Aorta (tissue), 5 donors: ENCODE data around the gene ANLN. TPM values are rescaled to one million over a fixed set of nuclear protein-coding genes. Genes with fewer than 3 reads are reported as not detected.

Experiments used
- ATAC-seq: fragments of 200-7000 bp; cut with Tn5 transposase; one replicate; pipeline ENCODE4 v1.9.1; 2022; ENCODE audit warnings: moderate library complexity; ENCODE audit not compliant: low FRiP score
- DNase-seq, 2 donors: peaks; one replicate each; pipeline ENCODE4 v3.0.0-alpha.2; 2020
- H3K27ac ChIP-seq, 2 donors: one replicate each; pipeline ENCODE4 v1.5.1; 2013; ENCODE audit warnings: low read length in 2 of 2, mild to moderate bottlenecking in 2 of 2, moderate library complexity in 2 of 2, control low read depth in 1 of 2, inconsistent platforms in 1 of 2, low read depth in 1 of 2
- H3K27me3 ChIP-seq, 2 donors: one replicate each; pipeline ENCODE4 v1.6.1; 2013; ENCODE audit warnings: control low read depth in 1 of 2, low read length in 1 of 2, mild to moderate bottlenecking in 1 of 2, moderate library complexity in 1 of 2; ENCODE audit not compliant: insufficient read depth in 2 of 2, control insufficient read depth in 1 of 2
- H3K36me3 ChIP-seq, 2 donors: one replicate each; pipeline ENCODE4 v1.6.1; 2013; ENCODE audit warnings: control low read depth in 1 of 2, low read length in 1 of 2, mild to moderate bottlenecking in 1 of 2; ENCODE audit not compliant: insufficient read depth in 2 of 2, control insufficient read depth in 1 of 2
- H3K4me1 ChIP-seq, 2 donors: one replicate each; pipeline ENCODE4 v1.6.1; 2013; ENCODE audit warnings: low read length in 2 of 2, control low read depth in 1 of 2, mild to moderate bottlenecking in 1 of 2, moderate library complexity in 1 of 2; ENCODE audit not compliant: insufficient read depth in 2 of 2, control insufficient read depth in 1 of 2
- H3K4me3 ChIP-seq, 2 donors: one replicate each; pipeline ENCODE4 v1.5.1; 2013; ENCODE audit warnings: low read length in 2 of 2, control low read depth in 1 of 2, mild to moderate bottlenecking in 1 of 2
- H3K9me3 ChIP-seq: one replicate; pipeline ENCODE4 v1.6.1; 2013; ENCODE audit warnings: mild to moderate bottlenecking, low read length; ENCODE audit not compliant: control insufficient read depth
- WGBS, 2 donors: extraction: QIAGEN DNeasy Blood & Tissue Kit; methylation state at CpG; one replicate each; pipeline ENCODE4 v1.1.7; 2013; 5-methylcytosine and 5-hydroxymethylcytosine counted together
- intact Hi-C, 2 donors: fragments of 100-400 bp; cut with DNase I; formaldehyde crosslinking; loops; one replicate each; pipeline versions ENCODE4 v1.14.2 to v1.15.0; 2022
- long read RNA-seq, 2 donors: library from polyadenylated mRNA; unstranded; transcript quantifications; one replicate each; pipeline ENCODE4 v2.0.0, GENCODE V29; 2020 to 2021
- polyA plus RNA-seq, 2 donors: library from polyadenylated mRNA; stranded (reverse); fragments of 200-250 nt; gene quantifications; one replicate each; pipeline ENCODE4 v1.2.3, GENCODE V29; 2013
- total RNA-seq, 2 donors: library from RNA; stranded (reverse); fragmentation: NEBNext Ultra II Directional; extraction: Animal tissue kit (Norgen Biotek cat#: 25700); gene quantifications; one replicate each; pipeline ENCODE4 v1.2.1, GENCODE V29; 2021
- donor health status: healthy with polysubstance abuse.
- donor health status: Bipolar disorder and iron deficiency.
- donor health status: DM: no; HTN: no; CAD: no.
- donor health status: DM: no; HTN: no; CAD: no.
- donor health status: DM: yes; HTN: yes; CAD: no.

The ANLN gene
- 1 to 10 TPM; 1.9 to 3.8 TPM for total RNA-seq
- polyA plus RNA-seq: 1 to 10 TPM; 2.3 to 3.3 TPM
- long read RNA-seq, donor 1: 0 reads
- long read RNA-seq, donor 2: 0 reads

DNA sequence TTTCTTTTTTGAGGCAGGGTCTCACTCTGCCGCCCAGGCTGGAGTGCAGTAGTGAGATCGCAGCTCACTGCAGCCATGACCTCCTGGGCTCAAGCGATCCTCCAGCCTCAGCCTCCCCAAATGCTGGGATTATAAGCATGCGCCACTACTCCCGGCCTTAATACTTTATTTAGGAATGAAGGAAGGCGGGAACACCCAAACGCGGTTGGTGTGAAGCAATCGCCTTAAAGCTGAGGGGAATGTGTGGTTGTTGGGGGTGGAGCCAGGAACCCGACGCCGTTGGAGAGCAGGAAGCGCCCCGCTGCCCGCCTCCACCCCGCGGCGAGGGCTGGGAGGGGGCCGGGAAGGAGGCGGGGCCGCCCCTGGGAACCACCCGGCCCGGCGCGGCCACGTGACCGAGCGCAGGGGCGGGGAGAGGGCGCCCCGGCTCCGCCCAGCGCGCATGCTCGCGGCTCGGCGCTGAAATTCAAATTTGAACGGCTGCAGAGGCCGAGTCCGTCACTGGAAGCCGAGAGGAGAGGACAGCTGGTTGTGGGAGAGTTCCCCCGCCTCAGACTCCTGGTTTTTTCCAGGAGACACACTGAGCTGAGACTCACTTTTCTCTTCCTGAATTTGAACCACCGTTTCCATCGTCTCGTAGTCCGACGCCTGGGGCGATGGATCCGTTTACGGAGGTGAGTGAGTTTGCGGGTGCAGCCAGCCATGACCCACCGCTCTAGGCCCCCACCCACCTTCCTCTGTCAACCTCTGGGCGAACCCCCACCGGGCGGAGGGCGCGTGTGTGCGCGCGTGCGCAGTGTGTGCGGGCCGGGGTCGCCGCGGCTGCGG is at the start of gene ANLN:
ANLN (plus strand) TSS at position 492 of the 828 bp plus-strand sequence; CDS start at position 657, 165 bp downstream.
- intact Hi-C loops: loop anchor here in 1 of 2 donors (2.0 kb wide), 1 partner anchor 23 kb away; a partner anchor contains a TSS
- WGBS, 2 donors: 3 to 4% methylated on average over 56 to 68 of the region's 68 CpGs
- H3K27me3 ChIP-seq: no peaks in the 10 kb centered on the region
- no peaks in the 10 kb centered on the region for H3K9me3 ChIP-seq
- ATAC-seq: peak; percentile 100
- H3K4me1 ChIP-seq: no peaks in the 10 kb centered on the region
- peak; percentile 97 for DNase-seq
- no peaks in the 10 kb centered on the region for H3K36me3 ChIP-seq
- H3K4me3 ChIP-seq: peak within 1 kb of the TSS; percentile 49 to 53
- peak within 1 kb of the TSS in 1 of 2 donors; percentile 86 for H3K27ac ChIP-seq

DNA sequence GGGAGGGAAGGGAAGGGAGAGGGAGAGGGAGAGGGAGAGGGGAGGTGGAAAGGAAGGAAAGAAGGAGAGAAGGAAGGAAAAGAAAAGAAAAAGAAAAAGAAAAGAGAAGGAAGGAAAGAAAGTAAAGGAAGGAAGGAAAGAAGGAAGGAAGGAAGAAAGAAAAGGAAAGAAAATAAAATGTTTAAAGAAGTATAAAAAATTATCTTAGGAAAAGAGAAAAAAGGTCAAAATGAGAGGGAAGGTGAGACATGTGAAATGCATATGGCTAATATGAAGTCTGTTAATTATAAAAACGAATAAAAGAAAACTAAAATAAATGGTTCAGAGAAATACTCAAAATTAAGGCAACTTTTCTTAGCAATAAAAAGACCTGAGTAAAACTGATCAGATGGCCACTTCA is 46.1 kb upstream of the ANLN start:
- Histone ChIP-seq H3K4me3 (no peak overlapping the region), H3K4me1 (no peaks in the 10 kb centered on the region), H3K27me3 (no peaks in the 10 kb centered on the region), H3K9me3 (no peaks in the 10 kb centered on the region), H3K27ac (no peak overlapping the region), H3K36me3 (peaks cover 0 to 2% of the 10 kb centered on the region in 2 donors)
- DNase-seq: no peak
- 84 to 96% methylated on average over 1 of the region's 1 CpG for WGBS, 2 donors
- ATAC-seq: no peak
- intact Hi-C loops: no loop called here

- H3K9me3 ChIP-seq: no peaks in the 10 kb centered on the region
- ATAC-seq: no peak
- no peak overlapping the region for H3K27ac ChIP-seq
- no peaks in the 10 kb centered on the region for H3K4me1 ChIP-seq
- intact Hi-C loops: no loop called here
- no peak overlapping the region for H3K4me3 ChIP-seq
- no peaks in the 10 kb centered on the region for H3K27me3 ChIP-seq
- DNase-seq: no peak
- H3K36me3 ChIP-seq: peaks cover 0 to 2% of the 10 kb centered on the region in 2 donors
- 76 to 84% methylated on average over 2 of the region's 2 CpGs for WGBS, 2 donors
Measured at GRCh38 chr7:36344622-36345021, 45.0 kb upstream of the ANLN start.

DNA sequence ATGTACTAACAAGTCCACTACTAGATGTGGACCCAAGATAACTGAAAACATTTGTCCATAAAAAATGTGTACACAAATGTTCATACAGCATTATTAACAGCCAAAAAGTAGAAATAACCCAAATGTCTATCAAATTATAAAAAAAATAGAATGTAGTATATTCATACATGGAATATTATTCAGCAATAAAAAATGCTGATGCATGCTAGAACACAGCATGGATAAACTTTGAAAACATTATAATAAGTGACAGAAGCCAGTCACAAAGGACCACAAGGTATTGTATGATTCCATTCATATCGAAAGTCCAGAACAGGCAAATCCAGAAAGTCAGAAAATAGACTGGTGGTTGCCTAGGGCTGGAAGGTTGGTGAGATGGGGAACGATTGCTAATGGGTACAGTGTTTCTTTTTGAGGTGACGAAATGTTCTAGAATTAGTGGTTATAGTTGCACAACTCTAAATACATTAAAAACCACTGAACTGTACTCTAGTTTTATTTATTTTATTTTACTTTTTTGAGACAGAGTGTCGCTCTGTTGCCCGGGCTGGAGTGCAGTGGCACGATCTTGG is 43.3 kb upstream of the ANLN start:
- Histone ChIP-seq H3K4me1 (no peaks in the 10 kb centered on the region), H3K27me3 (no peaks in the 10 kb centered on the region), H3K4me3 (no peak overlapping the region), H3K9me3 (no peaks in the 10 kb centered on the region), H3K27ac (no peak overlapping the region), H3K36me3 (peaks cover 0 to 2% of the 10 kb centered on the region in 2 donors)
- ATAC-seq: no peak
- WGBS, 2 donors: 93 to 94% methylated on average over 6 of the region's 6 CpGs
- no peak for DNase-seq
- intact Hi-C loops: no loop called here

DNA sequence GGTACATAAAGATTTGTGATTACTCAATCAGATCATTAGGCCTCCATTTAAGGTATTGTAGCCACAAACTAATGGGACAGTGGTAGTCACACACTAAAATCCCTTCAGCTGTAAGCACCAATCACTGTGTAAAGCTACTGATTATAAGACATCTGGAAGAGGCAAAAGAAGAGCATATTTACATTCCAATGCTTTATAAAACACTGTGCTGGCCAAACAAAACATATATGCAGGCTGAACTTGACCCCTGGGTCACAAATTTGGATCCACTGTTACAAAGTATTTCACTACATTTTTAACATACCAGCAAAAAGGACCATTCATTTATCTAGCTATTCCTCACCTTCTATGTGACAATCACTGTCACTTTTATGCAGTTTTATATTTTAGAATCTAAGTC is 41.4 kb upstream of the ANLN start:
- H3K36me3 ChIP-seq: no peaks in the 10 kb centered on the region
- intact Hi-C loops: no loop called here
- no peak for ATAC-seq

GRCh38 chr7:36348771-36349170 is 40.9 kb upstream of the ANLN start:
- no peak overlapping the region for H3K4me3 ChIP-seq
- no peaks in the 10 kb centered on the region for H3K9me3 ChIP-seq
- no peak overlapping the region for H3K27ac ChIP-seq
- H3K36me3 ChIP-seq: no peaks in the 10 kb centered on the region
- intact Hi-C loops: no loop called here
- no peaks in the 10 kb centered on the region for H3K27me3 ChIP-seq
- H3K4me1 ChIP-seq: no peaks in the 10 kb centered on the region
- WGBS, 2 donors: 84 to 91% methylated on average over 3 of the region's 3 CpGs
- ATAC-seq (no peak), DNase-seq (no peak)

More for the DNA sequence above, 41.4 kb upstream of the ANLN start:
- H3K27ac ChIP-seq: no peak overlapping the region
- no peak for DNase-seq
- no peak overlapping the region for H3K4me3 ChIP-seq
- H3K27me3 ChIP-seq: no peaks in the 10 kb centered on the region
- no peaks in the 10 kb centered on the region for H3K9me3 ChIP-seq
- no peaks in the 10 kb centered on the region for H3K4me1 ChIP-seq

DNA sequence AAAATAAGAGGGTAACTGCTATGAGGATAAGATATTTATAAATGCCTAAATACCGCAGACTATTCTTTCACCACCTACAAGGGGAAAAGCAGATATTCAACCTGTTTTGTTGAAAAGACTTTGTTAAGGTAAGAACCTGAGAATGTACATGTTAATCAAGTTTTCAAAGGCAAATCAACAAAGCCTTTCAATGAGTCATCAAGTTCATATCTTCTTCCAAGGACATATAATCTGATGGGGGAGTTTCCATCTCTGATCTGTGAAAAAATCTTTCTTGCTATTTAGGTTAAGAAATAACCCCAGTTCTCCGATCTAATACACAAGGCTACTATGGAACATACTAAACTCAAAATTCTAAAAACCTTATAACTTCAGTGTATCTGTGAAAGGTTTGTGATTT is 40.0 kb upstream of the ANLN start:
- Histone ChIP-seq H3K36me3 (no peaks in the 10 kb centered on the region), H3K27ac (no peak overlapping the region), H3K27me3 (no peaks in the 10 kb centered on the region), H3K9me3 (no peaks in the 10 kb centered on the region), H3K4me3 (no peak overlapping the region), H3K4me1 (no peaks in the 10 kb centered on the region)
- 96 to 97% methylated on average over 2 of the region's 2 CpGs for WGBS, 2 donors
- DNase-seq: no peak
- ATAC-seq: no peak
- intact Hi-C loops: no loop called here

DNA sequence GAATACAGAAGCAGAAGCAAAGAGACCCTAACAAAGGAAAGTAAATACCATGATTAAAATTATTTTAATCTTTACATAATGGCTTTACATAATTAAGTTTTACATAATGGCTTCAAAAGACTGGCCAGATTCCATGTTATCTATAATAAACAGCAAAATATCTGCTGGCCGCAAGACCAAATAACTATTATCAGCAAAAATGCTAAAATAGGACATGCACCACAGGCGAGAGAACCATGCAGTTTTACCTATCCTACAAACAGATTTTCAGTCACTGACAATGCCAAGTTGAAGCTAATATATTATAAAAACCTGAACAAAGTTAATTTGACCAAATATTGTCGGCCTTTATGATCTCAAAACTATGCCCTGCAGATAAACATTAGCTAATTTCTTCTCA is 34.2 kb upstream of the ANLN start:
- H3K4me3 ChIP-seq: no peak overlapping the region
- DNase-seq (no peak), ATAC-seq (no peak)
- no peaks in the 10 kb centered on the region for H3K27me3 ChIP-seq
- no peak overlapping the region for H3K27ac ChIP-seq
- intact Hi-C loops: no loop called here
- no peaks in the 10 kb centered on the region for H3K4me1 ChIP-seq
- H3K36me3 ChIP-seq: peaks cover 0 to 3% of the 10 kb centered on the region in 2 donors
- 86% methylated on average over 3 of the region's 3 CpGs for WGBS, 2 donors
- H3K9me3 ChIP-seq: no peaks in the 10 kb centered on the region

DNA sequence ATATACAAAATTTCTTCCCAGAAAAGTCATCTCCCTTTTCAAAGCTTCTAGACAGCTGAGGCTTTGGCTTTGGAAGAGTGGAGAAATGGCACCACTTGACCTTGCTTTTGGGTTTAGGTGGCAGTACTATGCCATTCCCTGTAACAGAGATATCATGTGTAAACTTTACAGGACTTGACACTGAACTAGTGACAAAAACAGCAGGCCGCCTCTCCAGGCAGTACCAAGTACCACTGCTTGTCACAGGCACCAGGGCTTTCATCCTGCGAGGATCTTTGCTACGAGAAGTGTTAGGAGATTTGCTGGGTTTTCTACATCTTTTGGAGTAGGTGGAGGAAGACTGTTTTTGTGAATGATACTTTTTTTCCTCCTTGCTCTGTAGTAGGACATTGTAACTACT is 32.6 kb upstream of the ANLN start:
- intact Hi-C loops: no loop called here
- H3K36me3 ChIP-seq: peaks cover 0 to 3% of the 10 kb centered on the region in 2 donors
- WGBS, 2 donors: 94 to 95% methylated on average over 3 of the region's 3 CpGs
- H3K4me3 ChIP-seq: no peak overlapping the region
- no peak overlapping the region for H3K27ac ChIP-seq
- DNase-seq: no peak
- H3K27me3 ChIP-seq: no peaks in the 10 kb centered on the region
- no peaks in the 10 kb centered on the region for H3K9me3 ChIP-seq
- H3K4me1 ChIP-seq: no peaks in the 10 kb centered on the region
- no peak for ATAC-seq
